DLD1 (cell line): Measurements from ENCODE around the gene ADGRL3.
"Not testable (repeated sequence)": the region's sequence is repeated elsewhere in the genome, so short reads cannot be mapped to it uniquely, and the experiment has no call there.

Experiments used
- in situ Hi-C: cut with HindIII; loops from 2 replicates; pipeline ENCODE4 v1.10.0; 2017; ENCODE audit warnings: low sequenced_read_pairs

ADGRL3 gene

GRCh38 chr4:61772126-61772525 lies 572.0 kb downstream of the ADGRL3 start:
- in situ Hi-C loops = no loop called here

- in situ Hi-C loops = no loop called here
These were observed 573.6 kb downstream of the ADGRL3 start for GRCh38 chr4:61773655-61774245.

- in situ Hi-C loops = no loop called here
These were observed 582.0 kb downstream of the ADGRL3 start for GRCh38 chr4:61782133-61782532.

GRCh38 chr4:61783050-61783449 lies 582.9 kb downstream of the ADGRL3 start:
- in situ Hi-C loops = no loop called here

- in situ Hi-C loops = no loop called here
These were observed 585.6 kb downstream of the ADGRL3 start for GRCh38 chr4:61785761-61786160.

- in situ Hi-C loops = no loop called here
These were observed 586.1 kb downstream of the ADGRL3 start for GRCh38 chr4:61786211-61786610.

GRCh38 chr4:61795998-61796397 lies 595.9 kb downstream of the ADGRL3 start:
- in situ Hi-C loops = no loop called here

GRCh38 chr4:61799794-61800193 lies 599.7 kb downstream of the ADGRL3 start:
- in situ Hi-C loops = no loop called here

- in situ Hi-C loops = no loop called here
These were observed 605.1 kb downstream of the ADGRL3 start for GRCh38 chr4:61805227-61805626.

GRCh38 chr4:61805979-61806378 lies 605.9 kb downstream of the ADGRL3 start:
- in situ Hi-C loops = no loop called here

GRCh38 chr4:61812171-61812570 lies 612.0 kb downstream of the ADGRL3 start:
- in situ Hi-C loops = no loop called here

GRCh38 chr4:61817071-61817470 lies 616.9 kb downstream of the ADGRL3 start:
- in situ Hi-C loops = no loop called here

GRCh38 chr4:61820136-61820535 lies 620.0 kb downstream of the ADGRL3 start:
- in situ Hi-C loops = no loop called here

- in situ Hi-C loops = no loop called here
These were observed 624.3 kb downstream of the ADGRL3 start for GRCh38 chr4:61824454-61824853.

GRCh38 chr4:61827907-61828391 lies 627.8 kb downstream of the ADGRL3 start:
- in situ Hi-C loops = no loop called here

- in situ Hi-C loops = no loop called here
These were observed 628.8 kb downstream of the ADGRL3 start for GRCh38 chr4:61828960-61829359.

- in situ Hi-C loops = no loop called here
These were observed 631.9 kb downstream of the ADGRL3 start for GRCh38 chr4:61831987-61832386.

- in situ Hi-C loops = no loop called here
These were observed 637.3 kb downstream of the ADGRL3 start for GRCh38 chr4:61837395-61837794.

GRCh38 chr4:61838072-61838471 lies 637.9 kb downstream of the ADGRL3 start:
- in situ Hi-C loops = no loop called here

GRCh38 chr4:61841714-61842113 lies 641.6 kb downstream of the ADGRL3 start:
- in situ Hi-C loops = no loop called here

- in situ Hi-C loops = no loop called here
These were observed 651.0 kb downstream of the ADGRL3 start for GRCh38 chr4:61851126-61851525.

GRCh38 chr4:61852105-61852504 lies 652.0 kb downstream of the ADGRL3 start:
- in situ Hi-C loops = not testable (repeated sequence)

- in situ Hi-C loops = no loop called here
These were observed 652.9 kb downstream of the ADGRL3 start for GRCh38 chr4:61853041-61853440.
